Eye (tissue), 1 donor: ENCODE results near the gene DNLZ.

Source experiments
- DNase-seq: peaks from one replicate; pipeline ENCODE4 v3.0.0-alpha.2; 2015

DNLZ gene

DNA sequence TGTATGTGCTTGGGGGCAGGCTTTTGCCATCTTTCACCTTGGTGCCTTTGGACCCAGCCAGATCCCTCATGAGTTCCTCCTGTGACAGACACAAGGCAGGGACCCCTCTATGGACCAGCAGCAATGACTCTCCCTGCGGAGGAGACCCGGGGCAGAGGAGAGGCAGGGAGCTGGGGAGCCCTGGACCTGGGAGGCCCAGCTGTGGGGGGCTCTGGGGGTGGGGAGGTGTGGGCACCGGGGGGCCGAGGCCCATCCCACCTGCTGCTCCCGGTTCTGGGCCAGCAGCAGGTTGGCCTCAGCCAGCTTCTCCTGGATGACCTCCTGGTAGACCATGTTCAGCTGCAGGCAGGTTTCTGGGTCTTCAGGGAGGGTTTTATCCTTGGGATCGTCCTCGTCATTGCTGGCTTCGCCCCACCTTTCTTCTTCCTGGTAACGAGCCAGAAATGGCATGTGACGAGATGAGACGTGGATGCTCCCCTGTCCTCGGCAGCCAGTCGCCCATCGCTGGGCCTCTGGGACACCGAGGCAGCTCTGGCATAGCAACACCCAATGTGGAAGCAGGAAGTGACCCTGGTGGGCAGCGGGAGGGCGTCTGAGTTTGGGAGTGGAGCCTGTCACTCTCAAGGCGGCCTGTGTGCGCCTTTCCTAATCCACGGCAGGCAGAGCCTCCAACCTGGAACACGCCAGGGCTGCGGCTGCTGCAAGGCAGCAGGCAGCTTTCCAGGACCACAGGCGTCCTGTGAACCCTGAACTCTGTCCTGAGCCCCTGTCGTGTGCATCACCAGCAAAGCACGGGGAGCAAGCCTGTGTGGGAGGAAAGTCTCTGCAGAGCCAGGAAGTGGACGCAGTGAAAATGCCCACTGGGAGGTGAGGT is 32.0 kb upstream of the DNLZ start:
- no peak for DNase-seq

GRCh38 chr9:136395020-136395340 is 31.4 kb upstream of the DNLZ start:
- DNase-seq: no peak

DNA sequence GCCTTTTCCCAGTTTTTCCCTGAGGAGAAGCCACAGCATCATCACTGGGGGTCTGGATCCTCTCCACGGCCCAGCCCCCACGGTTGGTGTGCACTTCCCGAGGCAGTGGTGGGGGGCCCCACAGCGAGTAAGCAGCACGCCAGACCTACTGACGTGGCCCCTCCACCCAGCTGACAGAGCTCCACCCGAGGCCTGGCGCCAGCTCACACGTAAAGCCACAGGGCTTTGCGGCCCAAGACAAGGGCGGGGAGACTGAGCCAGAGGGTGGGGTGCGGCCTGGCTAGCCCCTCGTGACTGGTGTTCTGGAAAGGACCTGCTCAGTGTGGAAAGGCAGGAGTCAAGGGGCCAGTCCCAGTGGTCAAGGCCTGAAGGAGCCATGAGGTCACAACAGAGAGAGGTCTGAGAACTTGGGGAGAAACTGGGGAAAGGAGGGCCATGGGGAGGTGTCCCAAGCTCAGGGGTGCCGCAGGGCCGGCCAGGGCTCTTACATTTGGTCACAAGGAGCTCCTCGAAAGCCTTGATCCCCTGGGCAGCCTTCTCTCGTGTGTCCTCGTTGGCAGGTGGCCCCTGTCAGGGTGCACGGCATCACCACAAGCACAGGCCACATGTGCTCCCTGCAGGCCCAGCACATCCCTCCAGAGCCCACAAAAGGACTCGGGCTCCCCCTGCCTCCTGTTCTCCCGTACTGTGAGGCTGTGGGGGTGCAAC is 30.9 kb upstream of the DNLZ start:
- no peak for DNase-seq

DNA sequence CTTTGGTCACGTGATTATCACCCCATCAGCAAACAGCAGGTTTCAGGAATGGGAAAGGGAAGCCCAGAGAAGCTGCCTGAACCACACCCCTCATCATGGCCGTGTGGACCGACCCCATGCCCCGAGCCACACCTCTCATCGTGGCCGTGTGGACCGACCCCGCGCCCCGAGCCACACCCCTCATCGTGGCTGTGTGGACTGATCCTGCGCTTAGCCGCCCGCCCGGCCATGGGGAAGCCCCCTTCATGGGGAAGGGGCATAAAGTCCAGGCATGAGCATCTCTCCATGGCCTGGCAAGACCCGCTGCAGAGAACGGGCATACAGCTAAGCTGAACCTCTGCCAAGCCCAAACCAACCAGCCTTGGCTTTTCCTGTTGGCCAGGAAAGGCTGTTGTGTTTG is 30.0 kb upstream of the DNLZ start:
- no peak for DNase-seq

DNA sequence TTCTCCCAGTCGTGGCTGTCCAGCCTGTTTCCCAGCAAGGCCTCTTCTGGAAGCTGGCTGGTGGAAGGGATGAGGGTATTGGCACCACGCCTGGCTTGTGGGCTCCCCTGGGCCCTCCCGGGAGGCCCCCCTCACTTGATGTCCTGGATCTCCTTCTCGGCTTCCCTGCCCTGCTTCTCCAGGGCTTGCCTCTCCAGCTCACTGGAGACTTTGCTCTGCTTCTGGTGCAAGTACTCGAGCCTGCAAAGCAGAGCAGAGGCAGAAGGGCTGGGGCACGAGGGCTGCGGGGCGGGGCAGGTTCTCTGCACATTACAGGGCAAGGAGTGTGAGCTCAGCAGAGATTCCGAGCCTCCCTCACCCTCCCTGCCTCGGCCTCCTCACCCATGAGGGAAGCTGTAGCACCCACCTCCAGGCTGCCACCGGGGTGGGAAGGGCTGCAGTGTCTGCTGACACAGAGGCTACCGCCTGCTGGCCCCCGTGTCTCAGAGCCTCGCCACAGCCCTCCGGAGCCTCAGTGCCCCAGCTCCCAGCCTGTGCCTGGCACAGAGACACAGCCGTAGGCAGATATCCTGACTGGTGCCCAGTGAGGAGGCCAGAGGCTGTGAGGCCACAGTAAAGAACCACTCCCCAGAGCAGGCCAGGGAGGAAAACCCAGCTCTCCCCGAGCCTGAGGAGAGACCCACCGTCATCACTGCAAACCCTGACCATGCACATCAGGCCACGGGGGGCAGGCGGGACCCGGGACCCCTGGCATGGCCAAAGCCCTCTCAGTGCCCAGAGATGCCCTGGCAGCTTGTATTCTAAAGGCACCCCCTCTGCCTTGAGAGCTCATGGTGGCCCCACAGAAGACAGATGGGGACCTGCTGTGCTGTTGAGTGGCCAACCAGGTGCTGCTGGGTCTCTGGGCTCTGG is 29.2 kb upstream of the DNLZ start:
- DNase-seq: no peak

- no peak for DNase-seq
Observed at GRCh38 chr9:136391737-136392537, 28.4 kb upstream of the DNLZ start.

GRCh38 chr9:136389396-136389795 is 25.9 kb upstream of the DNLZ start:
- no peak for DNase-seq

- DNase-seq: no peak
Observed at GRCh38 chr9:136387217-136387616, 23.7 kb upstream of the DNLZ start.

DNA sequence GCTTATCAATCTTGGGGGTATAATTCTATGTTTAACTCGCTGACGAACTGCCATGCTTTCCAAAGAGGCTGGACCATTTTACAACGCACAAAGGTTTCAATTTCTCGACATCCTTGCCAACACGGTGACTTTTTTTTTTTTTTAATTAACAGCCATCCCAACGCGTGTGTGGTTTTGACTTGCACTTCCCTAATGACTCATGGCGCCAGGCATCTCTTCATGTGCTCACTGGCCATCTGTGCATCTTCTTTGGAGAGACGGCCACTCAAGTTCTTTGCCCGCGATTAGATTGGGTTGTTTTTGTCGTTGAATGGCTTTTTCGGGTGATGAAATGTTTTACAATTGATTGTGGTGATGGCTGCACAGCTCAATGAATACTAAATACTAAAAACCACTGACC is 22.5 kb upstream of the DNLZ start:
- DNase-seq: no peak

DNA sequence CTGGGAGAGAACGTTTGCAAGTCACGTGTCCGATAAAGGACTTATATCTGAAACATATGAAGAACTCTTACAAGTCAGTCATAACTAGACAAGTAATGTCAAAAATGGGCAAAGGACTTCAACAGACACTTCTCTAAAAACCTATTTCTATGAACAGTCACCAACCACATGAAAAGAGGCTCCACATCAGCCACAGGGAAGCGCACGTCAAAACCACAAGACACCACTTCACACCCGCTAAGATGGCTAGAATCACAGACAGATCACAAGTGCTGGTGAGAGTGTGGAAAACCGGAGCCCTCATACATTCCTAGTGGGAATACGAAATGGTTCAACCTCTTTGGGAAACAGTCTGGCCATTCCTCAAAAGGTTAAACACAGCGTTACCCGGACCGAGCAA is 21.5 kb upstream of the DNLZ start:
- no peak for DNase-seq

- DNase-seq: no peak
Observed at GRCh38 chr9:136383436-136383835, 19.9 kb upstream of the DNLZ start.

DNA sequence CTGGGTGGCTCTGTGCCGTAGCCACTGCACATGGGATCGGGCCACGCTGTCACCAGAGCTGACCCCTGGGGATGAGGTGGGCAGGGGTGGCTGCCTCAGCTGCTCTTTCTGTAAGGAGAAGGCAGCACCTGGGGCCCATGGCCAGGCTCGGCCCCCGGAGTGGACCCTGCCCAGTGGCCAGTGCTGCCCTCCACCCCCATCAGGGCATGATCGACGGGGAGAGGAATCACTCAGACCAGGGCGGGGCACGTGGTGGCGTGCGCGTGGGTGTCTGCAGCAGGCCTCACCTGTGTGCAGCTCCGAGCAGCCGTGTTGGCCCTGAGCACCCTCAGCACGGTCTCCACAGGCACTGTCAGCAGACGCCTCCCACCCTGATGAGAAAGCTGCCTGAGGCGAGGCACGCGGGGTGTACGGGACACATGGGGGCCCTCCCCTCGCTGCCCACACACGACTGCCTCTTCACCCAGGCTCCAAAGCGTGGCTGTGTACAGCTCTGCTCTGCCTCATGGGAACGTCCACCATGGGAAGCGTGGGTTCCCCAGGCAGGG is 18.5 kb upstream of the DNLZ start:
- no peak for DNase-seq

- DNase-seq: no peak
Observed at GRCh38 chr9:136381311-136381710, 17.8 kb upstream of the DNLZ start.

DNA sequence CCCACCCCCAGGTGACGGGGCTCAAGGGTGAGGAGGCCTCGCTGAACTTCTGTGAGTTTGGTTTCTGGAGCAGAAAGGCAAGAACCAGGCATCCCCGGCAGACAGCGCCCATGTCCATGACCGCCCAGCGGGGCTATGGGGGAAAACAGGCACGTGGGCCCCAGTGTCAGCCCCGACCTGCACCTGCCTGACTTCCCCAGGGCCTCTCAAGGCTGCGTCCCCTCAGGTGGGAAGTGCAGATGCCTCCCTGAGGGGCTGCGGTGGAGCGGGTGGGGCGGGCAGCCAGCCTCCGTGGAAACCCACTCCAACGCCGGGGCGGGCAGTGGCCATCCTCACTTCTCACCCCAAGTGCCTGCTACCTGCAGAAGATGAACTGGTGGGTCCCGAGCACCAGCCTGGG is 16.8 kb upstream of the DNLZ start:
- DNase-seq: no peak

DNA sequence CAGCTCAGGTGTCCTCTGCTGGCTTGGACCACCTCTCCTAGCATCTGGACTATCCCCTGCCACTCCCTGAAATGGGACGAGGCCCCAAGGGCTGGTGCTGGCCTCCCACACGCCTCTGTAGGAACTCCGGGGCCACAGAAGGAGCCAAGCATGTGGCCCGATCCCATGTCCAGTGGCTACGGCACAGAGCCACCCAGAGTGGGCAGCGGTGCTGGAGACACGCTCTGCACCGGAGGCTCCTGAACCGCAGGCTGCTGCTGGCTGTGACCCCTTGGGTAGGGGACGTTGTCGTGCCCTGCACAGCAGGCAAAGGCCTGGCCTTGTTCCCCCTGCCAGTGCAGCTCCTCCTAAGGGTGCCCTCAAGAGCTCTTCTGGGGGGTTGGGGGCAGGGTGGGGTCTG is 16.3 kb upstream of the DNLZ start:
- DNase-seq: no peak

GRCh38 chr9:136379401-136379800 is 15.9 kb upstream of the DNLZ start:
- DNase-seq: no peak

GRCh38 chr9:136379003-136379287 is 15.4 kb upstream of the DNLZ start:
- DNase-seq: no peak

- no peak for DNase-seq
Observed at GRCh38 chr9:136378170-136379002, 14.8 kb upstream of the DNLZ start.

DNA sequence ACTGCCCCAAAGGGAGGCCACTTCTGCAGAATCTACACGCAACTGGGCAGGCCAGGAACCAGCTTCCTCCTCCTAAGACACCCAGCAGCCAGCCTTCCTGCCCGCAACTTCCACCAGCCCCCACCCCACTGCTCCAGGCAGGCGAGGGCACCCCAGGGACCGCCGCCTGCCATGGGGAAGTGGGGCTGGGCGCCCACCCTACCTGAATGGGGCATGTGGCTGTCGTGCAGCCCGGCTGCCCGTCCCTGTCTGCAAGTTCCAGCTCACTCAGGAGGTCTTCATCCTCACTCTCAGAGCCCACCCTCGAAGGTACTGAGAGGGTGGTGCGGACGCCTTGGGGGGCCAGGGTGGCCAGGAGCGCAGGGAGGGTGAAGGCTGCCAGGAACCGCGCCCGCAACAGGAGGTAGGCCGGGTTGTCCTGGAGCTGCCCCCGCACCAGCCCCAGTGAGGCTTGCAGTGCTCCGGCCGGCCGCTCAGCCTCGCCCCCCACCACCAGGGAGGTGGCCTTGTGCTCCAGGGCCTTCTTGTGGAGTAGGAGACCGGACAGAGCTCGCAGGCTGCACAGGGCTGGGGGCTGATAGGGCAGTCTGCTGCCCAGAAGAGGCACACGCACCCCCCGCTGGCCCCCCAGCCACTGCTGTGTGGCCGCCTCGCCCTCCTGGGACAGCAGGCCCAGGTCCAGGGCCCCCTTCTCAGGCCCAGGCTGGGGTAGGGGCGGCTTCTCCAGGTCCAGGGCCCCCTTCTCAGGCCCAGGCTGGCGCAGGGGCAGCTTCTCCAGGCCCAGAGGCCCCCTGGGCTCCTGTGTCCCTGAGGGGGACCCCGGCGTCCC is 14.0 kb upstream of the DNLZ start:
- no peak for DNase-seq

DNA sequence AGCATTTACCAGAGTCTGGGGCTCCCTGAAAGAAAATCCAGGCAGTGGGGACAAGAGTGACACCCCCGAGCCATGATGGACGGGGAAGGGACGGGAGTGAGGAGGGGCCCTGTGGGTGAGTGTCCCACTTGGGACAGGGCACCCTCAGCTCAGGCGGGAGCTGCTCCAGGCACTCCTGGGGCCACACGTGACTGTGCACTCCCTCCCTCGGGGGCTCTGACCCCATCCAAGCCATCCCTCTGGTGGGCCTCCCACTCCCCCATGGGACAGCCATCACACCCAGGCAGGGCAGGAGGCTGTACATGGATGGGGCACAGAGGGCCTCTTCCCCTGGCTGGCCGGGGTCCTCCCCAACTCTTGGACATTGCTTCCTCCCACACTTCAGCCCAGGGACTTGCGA is 12.9 kb upstream of the DNLZ start:
- DNase-seq: no peak

- no peak for DNase-seq
Observed at GRCh38 chr9:136375096-136375495, 11.6 kb upstream of the DNLZ start.
